AG04450 (cell line): ENCODE measurements around the gene MEGF9. TPM values are rescaled to one million over a fixed set of nuclear protein-coding genes. Genes with fewer than 3 reads are reported as not detected.
A peak's percentile ranks its signal among the peaks of the same experiment; 100 is the strongest.

ENCODE experiments used
- CTCF ChIA-PET: fragments of 300-600, 350-600 bp; formaldehyde crosslinking; extraction: SDS; loops from one replicate; lab custom pipeline; 2022; ENCODE audit warnings: antibody characterized with exemption, inconsistent platforms; lab: Charles Lee
- POLR2A ChIA-PET: fragments of 350-600 bp; formaldehyde crosslinking; extraction: SDS; loops from one replicate; lab custom pipeline; 2021; ENCODE audit warnings: antibody characterized with exemption, inconsistent platforms; lab: Yijun Ruan, JAX
- DNase-seq: peaks from one replicate; pipeline ENCODE4 v3.0.0-alpha.2; 2011; ENCODE audit warnings: low read depth, low spot score
- H3K27ac ChIP-seq: one replicate; pipeline ENCODE4 v1.5.1; 2012; ENCODE audit warnings: low read depth, low read length, control low read depth
- H3K27me3 ChIP-seq: one replicate; pipeline ENCODE4 v1.6.0; 2012; ENCODE audit warnings: low read length; ENCODE audit not compliant: control insufficient read depth, insufficient read depth
- H3K4me3 ChIP-seq: 2 replicates; pipeline ENCODE4 v1.5.1; 2011; ENCODE audit warnings: mild to moderate bottlenecking, low read depth, low read length, control low read depth
- H3K9me3 ChIP-seq: 2 replicates; pipeline ENCODE4 v1.5.1; 2012; ENCODE audit warnings: low read length; ENCODE audit not compliant: control insufficient read depth, insufficient read depth
- polyA plus RNA-seq: library from polyadenylated mRNA; depleted of rRNA; stranded (reverse); fragments of >200 nt; gene quantifications from 2 replicates; pipeline ENCODE4 v1.2.3, GENCODE V29; 2011
- TF ChIP-seq, protein P1 (sequence below): IDR thresholded peaks from 2 replicates; pipeline ENCODE4 v1.5.1; 2011; ENCODE audit warnings: low read depth, low read length, control low read depth, inconsistent platforms

Gene MEGF9
- polyA plus RNA-seq, 1 experiment = 12.9 TPM

DNA sequence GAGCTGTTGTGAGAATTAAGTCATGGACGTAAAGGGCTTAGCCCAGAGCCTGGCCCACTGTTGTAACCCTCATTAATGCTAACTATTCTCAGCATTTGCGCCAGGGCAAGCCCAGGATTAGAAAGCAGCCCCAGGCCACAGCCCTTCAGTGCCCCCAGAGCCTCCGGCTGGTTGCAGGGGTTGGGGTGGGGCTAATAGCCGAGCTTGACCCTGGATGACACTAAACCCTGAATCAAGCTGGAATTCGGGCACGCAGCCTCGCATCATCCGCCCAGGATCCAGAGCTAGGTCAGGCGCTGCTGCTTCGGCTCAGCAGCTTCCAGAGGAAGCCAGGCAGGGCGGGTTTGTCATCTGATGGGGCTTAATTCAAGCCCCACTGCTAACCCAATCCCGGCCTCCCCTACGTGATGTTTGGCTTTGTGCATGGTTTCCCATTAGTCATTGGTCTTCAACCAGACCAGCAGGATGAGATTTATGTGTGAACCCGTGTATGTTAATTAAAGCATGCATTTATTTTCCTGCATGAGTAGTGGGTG is 1.2 kb upstream of the MEGF9 start:
- peak overlapping the region; percentile 49 for H3K27ac ChIP-seq
- no peak for DNase-seq
- TF ChIP-seq, protein P1, sequence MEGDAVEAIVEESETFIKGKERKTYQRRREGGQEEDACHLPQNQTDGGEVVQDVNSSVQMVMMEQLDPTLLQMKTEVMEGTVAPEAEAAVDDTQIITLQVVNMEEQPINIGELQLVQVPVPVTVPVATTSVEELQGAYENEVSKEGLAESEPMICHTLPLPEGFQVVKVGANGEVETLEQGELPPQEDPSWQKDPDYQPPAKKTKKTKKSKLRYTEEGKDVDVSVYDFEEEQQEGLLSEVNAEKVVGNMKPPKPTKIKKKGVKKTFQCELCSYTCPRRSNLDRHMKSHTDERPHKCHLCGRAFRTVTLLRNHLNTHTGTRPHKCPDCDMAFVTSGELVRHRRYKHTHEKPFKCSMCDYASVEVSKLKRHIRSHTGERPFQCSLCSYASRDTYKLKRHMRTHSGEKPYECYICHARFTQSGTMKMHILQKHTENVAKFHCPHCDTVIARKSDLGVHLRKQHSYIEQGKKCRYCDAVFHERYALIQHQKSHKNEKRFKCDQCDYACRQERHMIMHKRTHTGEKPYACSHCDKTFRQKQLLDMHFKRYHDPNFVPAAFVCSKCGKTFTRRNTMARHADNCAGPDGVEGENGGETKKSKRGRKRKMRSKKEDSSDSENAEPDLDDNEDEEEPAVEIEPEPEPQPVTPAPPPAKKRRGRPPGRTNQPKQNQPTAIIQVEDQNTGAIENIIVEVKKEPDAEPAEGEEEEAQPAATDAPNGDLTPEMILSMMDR = no peak
- peak overlapping the region; percentile 72 for H3K4me3 ChIP-seq
- H3K9me3 ChIP-seq = no peaks in the 10 kb centered on the region
- ChIA-PET POLR2A (interaction anchor here (0.6 to 2.3 kb wide), 7 partner anchors 8 to 72 kb away, joined by 3 to 31 read pairs (median 3); no protein-coding TSS in a partner anchor), CTCF (interaction anchor here (0.6 to 0.9 kb wide), 2 partner anchors 20 to 170 kb away, joined by 3 to 6 read pairs; no protein-coding TSS in a partner anchor)
- no peaks in the 10 kb centered on the region for H3K27me3 ChIP-seq

DNA sequence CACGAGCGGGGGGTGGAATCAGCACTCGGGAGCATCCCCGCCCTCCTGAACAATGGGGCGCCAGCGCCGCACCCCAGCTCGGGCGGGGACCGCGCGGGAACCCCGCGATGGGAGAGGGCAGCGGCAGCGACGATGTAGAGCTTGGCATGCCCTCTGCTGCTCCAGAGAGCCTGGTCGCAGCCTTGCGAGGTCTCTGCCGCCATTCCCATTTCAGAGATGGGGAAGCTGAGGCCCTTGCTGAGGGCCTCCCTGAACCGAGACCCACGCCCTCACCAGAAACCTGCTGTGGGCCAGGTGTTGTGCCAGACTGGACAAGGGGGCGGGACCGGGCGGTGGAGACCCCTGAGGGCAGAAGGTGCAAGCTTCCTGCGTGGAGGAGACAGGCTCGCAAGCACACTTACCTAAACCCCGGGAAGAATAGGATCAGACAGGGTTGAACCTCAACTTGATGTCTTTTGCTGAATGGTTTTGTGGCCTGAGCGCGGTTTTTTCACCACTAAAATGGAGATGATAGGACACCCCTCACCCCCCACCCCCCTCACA is 647 bp upstream of the MEGF9 start:
- no peak for DNase-seq
- TF ChIP-seq, protein P1 = no peak
- peak overlapping the region; percentile 72 for H3K4me3 ChIP-seq
- no peaks in the 10 kb centered on the region for H3K27me3 ChIP-seq
- CTCF ChIA-PET = interaction anchor here (0.6 to 0.9 kb wide), 2 partner anchors 21 to 169 kb away, joined by 3 to 6 read pairs; no protein-coding TSS in a partner anchor
- no peaks in the 10 kb centered on the region for H3K9me3 ChIP-seq
- H3K27ac ChIP-seq = peak overlapping the region; percentile 49
- POLR2A ChIA-PET = interaction anchor here (0.5 to 2.3 kb wide), 6 partner anchors 8 to 71 kb away, joined by 3 to 31 read pairs (median 7); no protein-coding TSS in a partner anchor

DNA sequence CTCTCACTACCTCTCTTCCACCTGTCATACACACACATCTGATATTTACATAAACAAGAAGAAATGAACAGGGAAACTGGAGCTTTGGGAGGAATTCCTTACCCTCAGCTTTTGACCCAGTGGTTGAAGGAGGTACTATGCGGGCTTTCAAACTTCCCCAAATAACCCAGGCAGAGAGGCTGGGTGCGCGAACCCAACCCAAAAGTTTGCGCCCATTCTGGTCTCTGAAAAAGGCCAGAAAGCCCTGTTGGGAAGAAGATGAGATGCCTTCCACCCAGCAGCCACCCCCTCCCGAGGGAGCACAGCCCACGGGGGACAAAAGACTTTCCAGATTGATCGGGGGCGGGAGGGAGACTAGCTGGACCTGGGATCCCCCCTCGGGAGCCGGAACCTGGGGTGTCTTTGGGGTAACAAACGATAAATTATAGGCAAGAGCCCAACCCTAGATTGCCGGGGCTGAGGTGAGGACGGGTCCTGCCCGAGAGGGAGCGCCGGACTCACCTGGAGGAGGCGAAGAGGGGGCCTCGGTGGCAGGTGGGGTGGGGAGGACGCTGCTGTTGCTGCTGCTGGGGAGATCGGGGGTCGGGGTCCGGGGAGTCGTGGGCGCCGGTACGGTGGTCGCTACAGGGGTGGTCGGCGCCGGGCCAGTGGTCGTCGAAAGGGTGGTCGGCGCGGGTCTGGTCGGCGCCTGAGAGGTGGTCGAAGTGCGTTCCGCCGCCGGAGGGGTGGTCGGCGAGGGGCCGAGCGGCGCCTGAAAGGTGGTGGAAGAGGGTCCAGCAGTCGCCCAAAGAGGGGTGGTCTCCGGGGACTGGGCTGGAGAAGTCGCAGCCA is 798 bp downstream of the MEGF9 start:
- no peak overlapping the region for H3K27ac ChIP-seq
- no peaks in the 10 kb centered on the region for H3K9me3 ChIP-seq
- CTCF ChIA-PET = no interaction called here
- H3K4me3 ChIP-seq = peak overlapping the region; percentile 77
- no peak for DNase-seq
- no peaks in the 10 kb centered on the region for H3K27me3 ChIP-seq
- TF ChIP-seq, protein P1 = no peak
- POLR2A ChIA-PET = interaction anchor here (1.1 kb wide), 1 partner anchor 17 kb away, joined by 3 read pairs; no protein-coding TSS in a partner anchor

DNA sequence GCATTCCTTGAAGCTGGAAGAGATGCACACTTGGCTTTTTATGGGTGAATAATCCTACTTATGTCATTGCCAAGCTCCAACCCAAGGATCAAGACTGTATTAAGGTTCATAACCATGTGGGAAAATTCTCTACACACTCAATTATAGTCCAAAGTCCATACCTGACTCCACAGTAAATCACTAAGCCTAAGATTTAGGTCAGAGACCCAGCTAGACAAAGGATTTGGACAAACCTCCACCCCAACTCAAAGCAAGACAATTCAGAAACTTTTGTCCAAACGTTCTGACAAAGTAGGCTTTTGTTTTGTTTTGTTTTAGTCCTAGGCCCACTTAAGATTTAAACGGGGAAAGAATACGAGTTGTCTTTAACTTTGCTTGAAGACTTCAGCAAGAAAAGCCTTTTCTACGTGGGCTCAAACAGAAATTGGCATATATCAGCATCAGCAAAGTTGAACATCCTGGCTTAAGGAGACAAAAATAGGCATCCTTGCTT is 1.7 kb downstream of the MEGF9 start:
- no peak overlapping the region for H3K27ac ChIP-seq
- no peaks in the 10 kb centered on the region for H3K27me3 ChIP-seq
- ChIA-PET CTCF (interaction anchor here (0.6 to 1.4 kb wide), 2 partner anchors 87 to 92 kb away, joined by 6 to 9 read pairs; no protein-coding TSS in a partner anchor), POLR2A (interaction anchor here (1.1 kb wide), 1 partner anchor 18 kb away, joined by 3 read pairs; no protein-coding TSS in a partner anchor)
- TF ChIP-seq, protein P1 = no peak
- H3K9me3 ChIP-seq = no peaks in the 10 kb centered on the region
- DNase-seq = no peak
- H3K4me3 ChIP-seq = peak overlapping the region; percentile 77
